ENCODE measurements around the gene ARL16.

The ARL16 gene, protein sequence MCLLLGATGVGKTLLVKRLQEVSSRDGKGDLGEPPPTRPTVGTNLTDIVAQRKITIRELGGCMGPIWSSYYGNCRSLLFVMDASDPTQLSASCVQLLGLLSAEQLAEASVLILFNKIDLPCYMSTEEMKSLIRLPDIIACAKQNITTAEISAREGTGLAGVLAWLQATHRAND

DNA sequence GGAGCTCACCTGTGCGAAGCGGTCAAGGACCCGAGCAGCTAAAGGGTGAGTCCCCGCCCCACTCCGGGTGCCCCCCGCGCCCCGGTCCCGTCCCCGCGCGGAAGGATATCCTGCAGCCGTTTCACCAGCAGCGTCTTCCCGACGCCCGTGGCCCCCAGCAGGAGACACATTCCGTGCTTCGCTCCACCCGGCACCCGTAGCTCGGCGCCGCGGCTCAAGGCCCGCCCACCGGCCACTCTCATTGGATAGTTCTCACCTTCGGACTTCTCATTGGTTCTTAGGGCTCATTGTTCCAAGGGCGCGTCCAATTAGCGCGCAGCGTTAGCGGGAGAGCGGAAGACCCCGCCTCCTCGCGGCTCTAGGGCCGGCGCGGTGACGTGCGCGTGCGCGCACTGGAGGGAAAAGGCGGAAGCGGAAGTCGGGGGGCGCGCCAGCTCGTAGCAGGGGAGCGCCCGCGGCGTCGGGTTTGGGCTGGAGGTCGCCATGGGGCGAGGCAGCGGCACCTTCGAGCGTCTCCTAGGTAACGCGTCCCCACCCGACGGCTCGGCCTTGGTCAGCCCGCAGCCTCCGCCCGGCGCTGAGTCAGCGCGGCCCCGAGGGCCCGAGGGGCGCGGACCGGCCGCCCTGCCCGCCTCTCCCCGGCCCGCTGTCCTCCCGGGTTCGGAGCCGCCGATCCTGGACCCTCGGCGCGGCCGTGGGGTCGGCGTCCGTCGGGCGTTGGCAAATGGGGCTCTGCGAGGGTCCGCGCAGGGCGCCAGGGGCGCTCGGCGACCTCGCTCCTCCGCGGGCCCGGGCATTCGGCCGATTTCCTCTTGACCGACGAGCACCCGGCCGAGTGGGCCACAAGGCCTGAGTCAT is at the start of gene ARL16, which contains the start of gene HGS:
Gene ARL16 (minus strand): TSS at position 214 of the 858 bp plus-strand sequence. CDS start 44 bp downstream, at position 170.
Gene HGS (plus strand): TSS at position 428 of the 858 bp plus-strand sequence. CDS start 56 bp downstream, at position 484.
- peak; percentile 93 to 94 for DNase-seq (ENCODE audit: low read depth in 2 of 2)

DNA sequence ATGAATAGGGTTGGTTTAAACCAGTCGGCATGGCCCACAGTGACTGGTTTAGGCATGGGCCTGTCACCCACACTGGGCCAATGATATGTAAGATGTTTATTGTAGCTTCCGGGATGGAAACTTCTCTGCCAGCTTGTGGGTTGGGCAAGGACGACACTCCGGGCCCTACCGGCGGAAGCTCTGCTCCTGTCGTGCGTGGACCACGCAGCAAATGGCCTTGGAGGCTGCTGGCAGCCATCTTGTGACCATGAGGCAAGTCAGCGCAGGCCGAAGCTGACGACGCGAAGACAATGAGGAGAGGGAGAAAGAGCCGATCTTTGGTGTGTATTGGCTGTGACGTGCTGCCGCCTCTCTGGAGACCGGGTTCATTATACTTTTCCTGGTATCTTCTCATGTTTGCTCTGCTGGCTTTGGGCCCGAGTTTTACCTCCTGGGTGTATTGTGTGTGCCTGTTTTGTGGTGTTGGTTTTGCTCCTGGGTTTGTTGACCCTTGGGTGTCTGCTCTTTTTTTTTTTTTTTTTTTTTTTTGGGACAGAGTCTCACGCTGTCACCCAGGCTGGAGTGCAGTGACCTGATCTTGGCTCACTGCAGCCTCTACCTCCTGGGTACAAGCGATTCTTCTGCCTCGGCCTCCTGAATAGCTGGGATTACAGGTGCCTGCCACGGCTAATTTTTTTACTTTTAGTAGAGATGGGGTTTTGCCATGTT is 43.9 kb upstream of the ARL16 start:
- DNase-seq (ENCODE audit: low read depth in 2 of 2), result no peak

DNA sequence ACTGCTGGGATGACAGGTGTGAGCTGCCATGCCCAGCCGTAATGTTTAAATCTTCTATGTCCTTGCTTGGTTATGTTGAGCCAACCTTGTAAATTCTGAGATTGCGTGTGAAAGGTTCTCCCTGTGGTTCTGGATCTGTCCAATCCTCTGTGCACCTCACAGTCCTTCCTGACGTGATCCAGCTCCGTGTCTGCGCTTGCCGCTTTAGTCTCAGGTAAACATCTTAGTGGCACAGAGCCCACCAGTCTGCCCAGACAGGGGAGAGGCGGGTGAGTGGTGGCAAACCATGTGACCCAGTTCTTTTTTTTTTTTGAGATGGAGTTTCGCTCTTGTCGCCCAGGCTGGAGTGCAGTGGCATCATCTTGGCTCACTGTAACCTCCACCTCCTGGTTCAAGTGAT is 42.4 kb upstream of the ARL16 start:
- DNase-seq (ENCODE audit: low read depth in 2 of 2), result no peak

DNA sequence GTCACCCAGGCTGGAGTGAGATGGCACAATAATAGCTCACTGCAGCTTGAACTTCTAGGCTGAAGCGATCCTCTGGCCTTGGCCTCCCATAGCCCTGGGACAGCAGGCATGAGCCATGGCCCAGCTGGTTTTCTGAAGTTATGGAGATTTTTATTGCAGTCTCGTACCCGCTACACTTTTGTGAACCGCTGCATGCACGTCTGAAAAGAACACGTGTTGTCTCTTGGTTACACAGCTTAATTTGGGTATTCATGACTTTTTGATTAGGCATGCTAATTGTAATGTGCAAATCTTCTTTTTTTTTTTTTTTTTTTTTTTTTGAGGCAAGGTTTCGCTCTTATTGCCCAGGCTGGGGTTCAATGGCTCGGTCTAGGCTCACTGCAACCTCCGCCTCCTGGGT is 41.8 kb upstream of the ARL16 start:
- DNase-seq (ENCODE audit: low read depth in 2 of 2), result no peak

DNA sequence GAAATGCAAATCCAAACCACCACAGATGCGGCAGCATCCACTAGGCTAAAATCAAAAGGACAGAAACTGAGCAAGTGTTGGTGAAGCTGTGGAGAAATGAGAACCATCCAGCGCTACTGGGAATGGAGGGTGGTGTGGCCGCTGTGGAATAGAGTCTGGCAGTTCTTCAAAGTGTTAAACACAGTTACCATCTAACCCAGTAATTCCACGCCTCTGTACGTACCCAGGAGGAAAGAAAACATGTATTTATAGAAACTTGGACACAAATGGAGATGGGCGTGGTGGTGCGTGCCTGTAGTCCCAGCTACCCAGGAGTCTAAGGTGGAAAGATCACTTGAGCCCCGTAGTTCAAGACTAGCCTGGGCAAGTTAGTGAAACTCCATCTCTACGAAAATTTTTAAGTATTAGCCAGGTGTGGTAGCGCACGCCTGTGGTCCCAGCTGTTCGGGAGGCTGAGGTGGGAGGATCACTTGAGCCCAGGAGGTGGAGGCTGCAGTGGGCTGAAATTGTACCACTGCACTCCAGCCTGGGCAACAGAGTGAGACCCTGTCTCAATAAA is 40.1 kb upstream of the ARL16 start:
- DNase-seq (ENCODE audit: low read depth in 2 of 2), result no peak

DNA sequence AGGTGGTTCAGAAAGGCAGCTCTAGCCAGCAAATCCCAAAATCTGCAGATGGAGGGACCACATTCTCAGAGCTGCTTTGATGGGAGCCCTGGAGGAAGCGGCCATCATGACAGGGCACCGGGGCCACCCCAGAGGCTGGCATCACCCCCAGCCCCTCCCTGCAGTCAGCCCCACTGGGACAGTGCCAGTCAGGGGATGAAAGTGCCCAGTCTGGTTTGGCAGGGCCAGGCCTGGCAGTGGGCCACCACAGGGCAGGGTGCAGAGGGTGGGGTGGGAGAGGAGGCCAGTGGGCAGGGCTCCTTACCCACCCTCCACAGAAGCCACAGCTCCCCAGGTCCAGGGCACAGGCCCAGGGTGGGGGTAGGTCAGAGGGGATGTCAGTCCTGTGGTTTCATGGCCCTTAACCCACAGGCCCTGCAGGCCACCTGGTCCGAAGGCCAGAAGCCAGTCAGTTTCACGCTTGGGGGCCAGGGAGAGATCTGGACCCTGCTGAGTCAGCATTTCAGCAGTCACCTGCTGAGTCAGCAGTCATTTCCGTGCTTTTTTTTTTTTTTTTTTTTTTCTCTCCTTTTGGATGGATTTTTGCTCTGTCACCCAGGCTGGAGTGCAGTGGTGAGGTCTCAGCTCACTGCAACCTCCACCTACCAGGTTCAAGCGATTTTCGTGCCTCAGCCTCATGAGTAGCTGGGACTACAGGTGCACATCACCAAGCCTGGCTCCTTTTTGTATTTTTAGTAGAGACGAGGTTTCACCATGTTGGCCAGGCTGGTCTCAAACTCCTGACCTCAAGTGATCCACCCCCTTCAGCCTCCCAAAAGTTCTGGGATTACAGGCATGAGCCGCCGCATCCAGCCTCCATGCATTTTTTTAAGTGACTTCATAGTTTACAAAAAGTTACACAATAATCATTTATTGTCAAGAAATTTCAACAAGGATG is 38.9 kb upstream of the ARL16 start:
- DNase-seq (ENCODE audit: low read depth in 2 of 2), result no peak

DNA sequence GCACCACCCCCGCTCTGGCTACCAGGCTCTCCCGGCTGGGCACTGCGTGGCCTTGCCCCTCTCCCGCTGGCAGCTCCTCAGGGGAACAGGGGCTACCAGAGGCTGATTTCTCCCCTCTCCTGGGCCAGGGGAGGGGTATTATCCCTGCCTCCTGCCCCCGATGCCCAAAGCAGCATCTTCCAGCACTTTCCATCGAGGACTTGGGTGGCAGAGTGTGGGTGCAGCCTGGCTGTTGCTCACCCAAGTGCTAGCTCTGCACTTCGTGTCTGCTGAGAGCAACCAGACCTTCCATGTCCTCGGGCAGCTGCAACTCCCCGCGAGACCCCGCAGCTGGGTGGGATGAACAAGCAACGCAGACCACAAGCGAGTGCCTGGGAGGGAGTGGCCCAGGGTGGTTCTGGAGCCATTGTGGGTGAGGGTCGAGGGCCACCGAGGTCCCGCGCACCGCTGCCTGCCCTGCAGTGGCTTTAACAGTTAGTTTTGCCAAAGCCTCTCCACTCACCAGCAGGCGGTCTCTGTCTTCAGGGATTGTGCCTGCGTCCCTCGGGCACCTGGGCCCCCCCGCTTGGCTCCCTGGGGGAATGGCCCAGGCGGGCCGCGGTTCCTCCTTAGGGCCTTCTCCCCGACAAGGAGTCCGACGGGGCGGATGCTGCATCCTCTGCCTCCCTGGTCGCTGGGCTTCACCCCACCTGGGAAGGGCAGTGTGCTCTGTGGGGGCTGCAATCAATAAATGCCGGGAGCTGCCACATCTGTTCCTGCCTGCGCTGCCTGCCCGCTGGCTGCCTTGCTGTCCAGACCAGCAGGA is 36.9 kb upstream of the ARL16 start:
- DNase-seq (ENCODE audit: low read depth in 2 of 2), result no peak

DNA sequence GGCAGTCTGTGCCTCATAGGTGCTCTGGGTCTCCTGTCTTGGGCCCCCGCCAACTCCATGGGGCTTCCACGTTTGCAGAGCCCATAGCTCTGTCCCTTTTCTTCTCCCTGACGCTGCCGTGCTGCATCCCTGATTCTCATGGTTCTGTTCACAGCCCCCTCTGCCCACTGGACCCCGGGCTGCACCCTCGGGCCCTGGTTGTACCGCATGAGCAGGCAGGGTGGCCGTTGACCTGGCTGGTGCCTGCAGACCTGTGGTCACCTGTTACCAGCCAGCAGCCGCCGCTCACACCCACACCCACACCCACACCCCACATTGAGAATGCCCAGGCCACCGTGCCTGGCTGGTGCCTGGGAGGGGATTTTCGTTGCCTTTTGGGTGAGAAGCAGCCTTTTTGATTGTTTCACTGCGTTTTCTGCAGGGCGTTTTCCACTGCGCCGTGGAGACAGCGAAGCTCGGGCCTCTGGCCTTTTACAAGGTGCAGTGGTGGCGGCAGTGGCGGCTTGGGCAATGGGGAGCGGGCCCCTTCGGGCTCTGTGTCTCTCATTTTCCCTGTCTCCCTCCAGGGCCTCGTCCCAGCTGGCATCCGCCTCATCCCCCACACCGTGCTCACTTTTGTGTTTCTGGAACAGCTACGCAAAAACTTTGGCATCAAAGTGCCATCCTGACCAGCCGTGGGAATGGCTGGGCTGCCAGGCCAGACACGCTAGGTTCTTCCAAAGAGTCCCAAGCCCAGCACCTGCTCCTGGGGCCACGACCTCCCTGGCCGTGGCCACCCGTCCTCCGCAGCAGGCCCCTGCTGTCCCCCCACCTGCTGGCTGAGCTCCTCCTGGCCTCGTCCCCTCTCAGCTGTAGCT is 36.0 kb upstream of the ARL16 start:
- DNase-seq (ENCODE audit: low read depth in 2 of 2), result no peak

DNA sequence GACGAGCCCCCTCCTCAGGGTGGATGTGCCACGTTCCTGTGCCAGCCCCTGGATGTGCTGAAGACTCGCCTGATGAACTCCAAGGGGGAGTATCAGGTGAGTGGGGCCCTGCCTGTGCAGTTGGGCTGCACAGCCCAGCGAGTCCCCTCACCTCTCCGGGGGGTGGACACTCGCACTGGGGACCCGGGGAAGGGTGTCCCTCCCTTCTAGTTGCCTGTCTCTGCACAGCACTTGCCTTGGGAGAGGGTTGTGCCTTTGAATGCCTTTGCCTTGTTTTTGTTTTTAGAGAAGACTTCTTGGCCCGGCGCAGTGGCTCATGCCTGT is 34.1 kb upstream of the ARL16 start:
- DNase-seq (ENCODE audit: low read depth in 2 of 2), result no peak

DNA sequence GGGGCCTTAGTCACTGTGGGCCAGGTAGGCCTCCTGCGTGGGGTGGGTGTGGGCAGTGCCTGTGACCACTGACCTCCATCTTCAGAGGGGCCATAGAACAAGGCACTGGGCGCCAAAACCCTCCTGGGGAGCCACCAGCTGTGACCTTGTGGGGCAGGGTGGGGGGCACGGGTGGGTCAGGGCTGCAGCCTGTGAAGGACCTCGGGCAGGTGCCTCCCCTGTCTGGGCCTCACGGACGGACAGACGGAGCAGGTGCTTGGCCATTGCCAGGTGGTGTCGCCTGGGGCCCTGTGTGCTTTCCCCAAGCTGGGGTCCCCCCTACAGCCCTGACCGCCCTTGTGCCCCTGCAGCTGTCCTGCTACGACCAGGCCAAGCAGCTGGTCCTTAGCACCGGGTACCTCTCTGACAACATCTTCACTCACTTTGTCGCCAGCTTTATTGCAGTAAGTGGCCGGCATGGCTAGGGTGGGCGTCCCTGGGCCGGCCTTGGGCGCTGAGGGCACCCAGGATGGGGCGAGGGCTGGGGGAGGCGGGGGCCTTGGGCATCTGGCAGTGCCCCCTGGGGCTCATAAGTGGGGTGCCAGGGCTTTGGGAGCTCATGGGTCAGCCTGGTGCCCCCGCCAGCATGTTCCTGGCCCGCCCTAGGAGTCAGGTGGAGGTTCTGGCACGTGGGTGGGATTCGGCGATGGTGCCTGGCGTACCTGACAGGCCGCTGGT is 33.6 kb upstream of the ARL16 start:
- no peak for DNase-seq (ENCODE audit: low read depth in 2 of 2)

DNA sequence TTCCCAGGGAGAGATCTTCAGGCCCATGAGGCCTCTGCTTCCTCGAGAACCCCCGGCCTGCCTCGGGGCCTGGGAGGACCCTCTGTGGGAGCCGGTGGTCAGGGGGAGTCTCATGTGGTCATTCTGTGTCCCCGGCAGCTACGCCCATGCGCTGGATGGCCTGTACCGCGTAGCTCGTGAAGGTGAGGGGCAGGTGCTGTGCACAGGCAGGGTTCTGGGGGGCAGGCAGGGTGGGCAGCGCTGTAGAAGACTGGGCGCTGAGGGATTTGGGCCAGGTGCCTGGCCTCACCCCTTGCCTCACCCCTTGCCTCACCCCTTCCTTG is 33.0 kb upstream of the ARL16 start:
- DNase-seq (ENCODE audit: low read depth in 2 of 2), result no peak

DNA sequence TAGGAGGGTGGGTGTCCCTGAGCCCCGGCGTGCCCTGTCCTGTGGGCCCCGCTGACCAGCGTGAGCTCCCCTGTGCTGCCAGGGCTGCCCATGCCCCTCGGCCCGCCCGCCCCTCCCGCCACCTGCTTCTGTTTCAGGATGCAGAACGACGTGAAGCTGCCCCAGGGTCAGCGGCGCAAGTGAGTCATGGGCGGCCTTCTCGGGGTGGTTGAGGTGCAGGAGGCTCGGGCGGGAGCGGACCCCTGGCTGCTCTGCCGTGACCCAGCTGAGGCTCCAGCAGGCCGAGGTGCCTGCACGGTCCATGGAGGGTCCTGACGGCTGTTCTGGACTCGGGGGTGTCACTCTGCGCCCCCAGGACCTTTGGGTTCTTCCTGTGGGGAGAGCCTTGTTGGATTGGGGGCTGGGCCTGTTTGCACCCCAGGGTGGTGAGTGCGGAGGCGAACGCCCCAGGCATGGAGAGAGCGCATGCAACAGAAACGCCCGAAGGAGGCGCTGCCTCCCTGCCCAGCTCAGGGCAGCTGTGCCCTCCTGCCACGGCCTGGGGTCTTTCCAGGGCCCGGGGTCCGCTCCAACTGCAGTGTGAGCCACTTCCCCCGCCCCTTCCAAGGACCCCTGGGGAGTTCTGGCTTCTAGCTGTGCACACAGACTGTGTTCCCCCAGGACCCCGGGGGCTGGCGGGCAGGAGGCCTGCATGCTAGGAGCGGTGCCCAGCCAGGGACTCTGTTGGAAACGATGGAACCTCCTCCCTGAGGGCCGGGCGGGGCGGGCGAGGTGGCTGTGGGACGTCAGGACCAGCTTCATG is 32.5 kb upstream of the ARL16 start:
- DNase-seq (ENCODE audit: low read depth in 2 of 2), result no peak

DNA sequence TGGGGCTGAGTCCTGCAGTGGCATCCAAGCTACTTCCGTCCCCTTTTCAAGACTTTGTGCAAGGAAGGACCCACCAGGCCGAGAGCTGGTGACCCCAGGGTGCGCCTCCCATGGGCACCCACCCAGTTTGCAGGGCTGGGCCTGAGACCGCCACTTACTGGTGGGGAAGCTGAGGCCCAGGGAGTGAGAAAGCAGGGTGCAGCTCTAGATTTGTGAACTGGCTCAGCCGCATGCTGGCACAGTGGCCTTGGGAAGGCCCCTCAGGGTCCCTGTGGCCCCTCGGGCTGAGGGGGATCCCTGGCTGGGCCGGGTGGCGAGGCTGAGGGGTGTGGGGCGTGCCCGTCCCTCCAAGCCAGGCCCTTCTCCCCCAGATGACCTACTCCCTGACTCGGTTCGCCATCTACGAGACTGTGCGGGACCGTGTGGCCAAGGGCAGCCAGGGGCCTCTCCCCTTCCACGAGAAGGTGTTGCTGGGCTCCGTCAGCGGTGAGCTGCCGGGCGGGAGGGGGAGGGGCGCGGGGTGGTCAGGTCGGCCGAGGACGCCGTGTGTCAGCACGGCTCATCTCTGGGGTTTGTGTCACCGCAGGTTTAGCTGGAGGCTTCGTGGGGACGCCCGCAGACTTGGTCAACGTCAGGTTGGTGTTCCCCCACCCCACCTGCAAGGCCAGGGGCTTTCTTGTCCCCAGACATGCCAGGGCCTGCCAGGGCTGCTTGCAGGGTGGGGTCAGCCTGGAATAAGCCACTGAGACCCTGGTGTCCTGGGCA is 31.7 kb upstream of the ARL16 start:
- DNase-seq (ENCODE audit: low read depth in 2 of 2), result no peak

DNA sequence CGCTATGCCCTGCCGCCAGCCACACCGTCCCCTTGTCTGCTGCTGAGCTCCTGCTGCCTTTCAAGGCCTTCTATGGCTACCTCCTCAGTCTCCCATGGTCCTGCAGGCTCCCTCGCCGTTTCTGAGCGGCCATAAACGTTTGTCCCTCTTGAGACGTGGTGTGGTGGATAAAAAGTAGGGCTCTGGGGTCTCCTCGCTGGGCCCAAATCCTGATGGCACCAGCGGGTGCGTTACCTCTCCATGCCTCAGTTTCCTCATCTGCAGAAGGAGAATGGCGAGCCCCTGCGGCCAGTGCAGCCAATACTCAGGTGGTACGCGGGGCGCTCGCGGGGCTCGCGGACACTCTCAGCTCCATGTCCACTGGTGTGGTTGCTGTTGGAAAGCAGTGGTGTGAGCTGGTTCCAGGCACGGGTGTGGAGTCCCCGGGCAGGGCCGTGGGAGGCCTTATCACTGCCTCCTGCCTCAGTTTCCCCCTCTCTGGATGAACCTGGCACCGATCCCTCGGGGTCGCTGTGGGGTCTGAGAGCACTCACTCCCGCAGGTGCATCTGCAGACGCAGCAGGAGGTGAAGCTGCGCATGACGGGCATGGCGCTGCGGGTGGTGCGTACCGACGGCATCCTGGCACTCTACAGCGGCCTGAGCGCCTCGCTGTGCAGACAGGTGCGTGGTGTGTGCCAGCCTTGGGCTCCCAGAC is 31.0 kb upstream of the ARL16 start:
- no peak for DNase-seq (ENCODE audit: low read depth in 2 of 2)

DNA sequence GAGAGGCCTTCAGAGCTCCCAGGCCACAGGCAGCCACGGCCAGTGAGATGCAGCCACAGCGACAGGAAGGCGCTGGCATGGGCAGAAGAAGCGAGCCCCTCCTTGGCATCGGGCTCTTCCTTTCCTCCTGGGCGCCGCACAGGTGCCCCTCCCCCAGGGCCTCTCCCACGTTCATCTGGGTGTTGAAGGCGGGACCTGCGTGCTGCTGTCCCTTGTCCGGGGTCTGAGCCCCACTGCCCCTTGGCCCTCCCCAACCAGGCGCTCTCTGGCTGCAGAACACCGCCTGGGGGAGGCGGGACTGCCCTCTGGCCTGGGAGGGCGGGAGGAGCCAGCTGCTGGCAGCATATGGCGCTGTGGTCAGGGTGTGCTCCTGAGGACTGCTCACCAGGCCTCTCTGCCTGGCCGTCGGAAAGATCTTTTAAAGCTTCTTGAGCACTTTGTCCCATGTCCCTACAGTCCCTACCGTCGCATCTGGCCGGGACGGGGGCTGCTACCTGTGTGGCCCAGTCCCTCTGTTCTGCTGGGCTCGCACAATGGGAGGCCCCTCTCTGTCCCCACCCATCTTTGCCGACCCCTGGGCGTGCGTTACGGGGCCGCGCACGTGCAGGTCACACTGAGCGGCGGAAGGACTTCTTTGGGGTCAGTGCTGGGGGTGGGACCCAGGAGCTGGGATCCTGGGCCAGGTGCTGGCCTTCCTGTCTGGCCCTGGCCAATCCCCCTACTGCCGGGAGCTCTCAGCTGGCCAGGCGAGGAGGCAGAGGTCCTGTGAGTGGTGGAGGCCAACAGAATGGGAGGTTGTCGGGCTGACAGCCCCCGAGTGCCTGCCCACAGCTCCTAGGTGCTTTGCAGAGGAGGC is 30.2 kb upstream of the ARL16 start:
- DNase-seq (ENCODE audit: low read depth in 2 of 2), result no peak

DNA sequence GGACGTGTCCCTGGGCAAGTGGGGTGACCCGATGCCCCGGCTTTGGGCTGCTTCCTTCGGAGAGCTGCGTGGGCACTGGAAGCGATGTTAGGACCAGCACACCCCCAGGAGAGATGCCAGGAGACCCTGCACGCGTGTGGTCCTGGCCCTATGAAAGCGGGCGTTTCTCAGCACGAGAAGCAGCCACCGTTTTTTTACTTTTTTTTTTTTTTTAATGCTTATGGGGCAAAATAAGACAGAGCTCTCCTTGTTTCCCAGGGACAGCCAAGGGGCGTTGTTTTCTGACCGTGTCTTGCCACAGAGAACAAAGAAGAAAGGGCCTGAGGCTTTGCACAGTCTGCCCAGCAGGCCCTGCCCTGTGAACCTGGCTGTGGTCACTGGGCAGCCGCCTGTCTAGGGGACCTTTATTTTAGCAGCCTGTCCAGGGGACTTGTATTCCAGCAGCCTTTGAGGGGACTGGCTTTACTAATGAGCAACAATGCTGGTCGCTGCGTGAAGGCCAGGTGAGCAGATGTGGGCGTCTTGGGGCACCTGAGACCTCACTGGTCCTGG is 29.5 kb upstream of the ARL16 start:
- DNase-seq (ENCODE audit: low read depth in 2 of 2), result no peak

Measured in stimulated activated CD8-positive, alpha-beta memory T cell treated with anti-CD3 and anti-CD28 coated beads, Interleukin-7, amount 100 ng/mL, for 1 hour (primary cell).